Measurements from ENCODE around the gene DSCAM.

DNA sequence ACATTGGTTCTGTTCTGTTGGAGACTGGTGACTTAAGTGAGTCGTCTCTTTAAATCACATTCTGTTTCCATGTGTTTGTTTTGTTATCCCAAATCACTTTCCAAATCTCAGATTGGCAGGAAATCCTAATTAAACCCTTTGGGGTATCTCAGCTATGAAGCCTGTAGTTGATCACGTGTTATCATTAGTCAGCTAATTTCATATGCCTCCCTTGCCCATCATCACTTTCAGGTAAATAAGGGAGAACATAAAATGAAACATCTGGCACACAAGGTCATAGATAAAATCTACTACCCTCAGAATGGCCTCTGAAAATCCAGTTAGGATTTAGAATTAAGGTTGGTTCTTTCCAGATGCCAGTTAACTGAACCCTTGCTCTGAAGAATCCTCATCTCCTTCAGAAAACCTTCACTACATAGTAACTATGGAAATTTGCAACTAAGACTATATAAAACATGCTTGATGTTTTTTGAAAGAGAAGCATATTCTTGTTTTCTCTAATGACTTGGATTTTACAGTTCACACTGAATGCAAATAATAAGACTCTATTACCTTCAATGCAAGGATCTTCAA is 401.5 kb downstream of the DSCAM start:
- TF ChIP-seq, protein P1, sequence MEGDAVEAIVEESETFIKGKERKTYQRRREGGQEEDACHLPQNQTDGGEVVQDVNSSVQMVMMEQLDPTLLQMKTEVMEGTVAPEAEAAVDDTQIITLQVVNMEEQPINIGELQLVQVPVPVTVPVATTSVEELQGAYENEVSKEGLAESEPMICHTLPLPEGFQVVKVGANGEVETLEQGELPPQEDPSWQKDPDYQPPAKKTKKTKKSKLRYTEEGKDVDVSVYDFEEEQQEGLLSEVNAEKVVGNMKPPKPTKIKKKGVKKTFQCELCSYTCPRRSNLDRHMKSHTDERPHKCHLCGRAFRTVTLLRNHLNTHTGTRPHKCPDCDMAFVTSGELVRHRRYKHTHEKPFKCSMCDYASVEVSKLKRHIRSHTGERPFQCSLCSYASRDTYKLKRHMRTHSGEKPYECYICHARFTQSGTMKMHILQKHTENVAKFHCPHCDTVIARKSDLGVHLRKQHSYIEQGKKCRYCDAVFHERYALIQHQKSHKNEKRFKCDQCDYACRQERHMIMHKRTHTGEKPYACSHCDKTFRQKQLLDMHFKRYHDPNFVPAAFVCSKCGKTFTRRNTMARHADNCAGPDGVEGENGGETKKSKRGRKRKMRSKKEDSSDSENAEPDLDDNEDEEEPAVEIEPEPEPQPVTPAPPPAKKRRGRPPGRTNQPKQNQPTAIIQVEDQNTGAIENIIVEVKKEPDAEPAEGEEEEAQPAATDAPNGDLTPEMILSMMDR (IDR thresholded peaks at IDR 0.05 in 8 of 11, conservative IDR thresholded peaks at IDR 0.05 in 3 of 11): no peak
- no peak for TF ChIP-seq POLR2A (IDR thresholded peaks at IDR 0.05)
- no peak for TF ChIP-seq POLR2AphosphoS5 (IDR thresholded peaks at IDR 0.05)

Measured in spleen (tissue), 7 donors.